Measurements from ENCODE around the gene TMEM43. TPM values are rescaled to one million over a fixed set of nuclear protein-coding genes. Genes with fewer than 3 reads are reported as not detected.

The TMEM43 gene
- total RNA-seq, 6 experiments from 2014 or later, result 73.3 to 90.8 (median 80.7) TPM

DNA sequence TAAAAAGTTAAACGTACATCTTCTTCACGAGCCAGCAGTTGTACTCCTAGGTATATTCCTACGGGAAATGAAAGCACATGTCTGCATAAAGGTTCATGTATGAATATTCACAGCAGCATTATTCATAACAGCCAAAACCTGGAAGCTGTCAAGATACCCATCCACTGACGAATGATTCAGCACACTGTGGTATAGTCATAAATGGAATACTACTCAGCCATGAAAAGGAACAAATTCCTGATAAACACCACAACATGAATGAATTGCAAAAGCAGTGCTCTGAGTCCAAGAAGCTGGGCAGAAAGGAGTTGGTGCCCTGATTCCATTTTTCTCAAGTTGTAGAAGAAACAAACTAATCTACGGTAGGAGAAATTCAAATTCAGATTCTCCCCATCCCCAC, 3.9 kb downstream of the TMEM43 start:
- H3K9me3 Mint-ChIP-seq, result no peaks in the 10 kb centered on the region
- H3K27me3 Mint-ChIP-seq (ENCODE audit: insufficient read depth), result peaks cover 7% of the 10 kb centered on the region
- peaks cover 37% of the 10 kb centered on the region for H3K4me1 Mint-ChIP-seq (ENCODE audit: low read depth)
- no peak overlapping the region for H3K4me3 Mint-ChIP-seq
- H3K36me3 Mint-ChIP-seq (ENCODE audit: low read depth), result peaks cover 58% of the 10 kb centered on the region
- no peak overlapping the region; the same call in 1 of the 2 replicates for H3K27ac Mint-ChIP-seq
- DNase-seq, result no peak
- TF ChIP-seq, protein P1, sequence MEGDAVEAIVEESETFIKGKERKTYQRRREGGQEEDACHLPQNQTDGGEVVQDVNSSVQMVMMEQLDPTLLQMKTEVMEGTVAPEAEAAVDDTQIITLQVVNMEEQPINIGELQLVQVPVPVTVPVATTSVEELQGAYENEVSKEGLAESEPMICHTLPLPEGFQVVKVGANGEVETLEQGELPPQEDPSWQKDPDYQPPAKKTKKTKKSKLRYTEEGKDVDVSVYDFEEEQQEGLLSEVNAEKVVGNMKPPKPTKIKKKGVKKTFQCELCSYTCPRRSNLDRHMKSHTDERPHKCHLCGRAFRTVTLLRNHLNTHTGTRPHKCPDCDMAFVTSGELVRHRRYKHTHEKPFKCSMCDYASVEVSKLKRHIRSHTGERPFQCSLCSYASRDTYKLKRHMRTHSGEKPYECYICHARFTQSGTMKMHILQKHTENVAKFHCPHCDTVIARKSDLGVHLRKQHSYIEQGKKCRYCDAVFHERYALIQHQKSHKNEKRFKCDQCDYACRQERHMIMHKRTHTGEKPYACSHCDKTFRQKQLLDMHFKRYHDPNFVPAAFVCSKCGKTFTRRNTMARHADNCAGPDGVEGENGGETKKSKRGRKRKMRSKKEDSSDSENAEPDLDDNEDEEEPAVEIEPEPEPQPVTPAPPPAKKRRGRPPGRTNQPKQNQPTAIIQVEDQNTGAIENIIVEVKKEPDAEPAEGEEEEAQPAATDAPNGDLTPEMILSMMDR (IDR thresholded peaks at IDR 0.05), result no peak

DNA sequence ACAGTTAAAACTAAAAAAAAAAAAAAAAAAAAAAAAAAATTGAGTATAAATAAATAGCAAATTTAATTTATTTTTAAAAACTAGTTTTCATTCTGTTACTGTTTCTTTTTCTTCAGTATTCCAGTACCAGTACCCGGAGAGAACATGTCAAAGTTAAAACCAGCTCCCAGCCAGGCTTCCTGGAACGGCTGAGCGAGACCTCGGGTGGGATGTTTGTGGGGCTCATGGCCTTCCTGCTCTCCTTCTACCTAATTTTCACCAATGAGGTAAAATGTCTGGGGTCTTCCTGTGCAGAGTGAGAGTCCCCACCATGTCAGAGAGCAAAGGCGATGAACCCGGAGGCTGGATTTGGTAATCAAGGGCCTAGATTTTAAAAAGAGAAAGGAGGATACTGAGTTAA, 4.4 kb downstream of the TMEM43 start:
- H3K9me3 Mint-ChIP-seq, result no peaks in the 10 kb centered on the region
- H3K36me3 Mint-ChIP-seq (ENCODE audit: low read depth), result peaks cover 64% of the 10 kb centered on the region
- no peak for DNase-seq
- TF ChIP-seq, protein P1 (IDR thresholded peaks at IDR 0.05), result no peak
- H3K27me3 Mint-ChIP-seq (ENCODE audit: insufficient read depth), result peaks cover 12% of the 10 kb centered on the region
- H3K27ac Mint-ChIP-seq, result no peak overlapping the region
- peaks cover 39% of the 10 kb centered on the region for H3K4me1 Mint-ChIP-seq (ENCODE audit: low read depth)
- H3K4me3 Mint-ChIP-seq, result no peak overlapping the region

DNA sequence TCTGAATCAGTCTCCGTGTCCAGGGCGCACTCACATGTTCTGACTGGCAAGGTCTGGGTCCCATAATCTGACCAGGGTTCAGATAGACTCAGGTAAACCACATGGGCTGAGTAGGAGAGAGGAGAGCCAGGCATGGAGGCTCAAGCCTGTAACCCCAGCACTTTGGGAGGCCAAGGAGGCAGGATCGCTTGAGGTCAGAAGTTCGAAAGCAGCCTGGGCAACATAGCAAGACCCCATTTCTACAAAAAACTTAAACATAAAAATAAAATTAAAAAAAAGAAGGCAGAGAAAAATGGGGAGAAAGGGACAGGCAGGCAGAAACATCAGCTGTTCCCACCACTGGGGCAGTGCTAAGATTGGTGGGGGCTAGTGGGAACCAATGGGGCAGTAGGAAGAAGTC, 5.4 kb downstream of the TMEM43 start:
- Mint-ChIP-seq H3K27ac (no peak overlapping the region; the same call in 1 of the 2 replicates), H3K4me1 (ENCODE audit: low read depth) (peaks cover 39% of the 10 kb centered on the region), H3K4me3 (no peak overlapping the region), H3K36me3 (ENCODE audit: low read depth) (peaks cover 64% of the 10 kb centered on the region), H3K27me3 (ENCODE audit: insufficient read depth) (peaks cover 13% of the 10 kb centered on the region), H3K9me3 (no peaks in the 10 kb centered on the region)
- TF ChIP-seq, protein P1 (IDR thresholded peaks at IDR 0.05), result no peak
- DNase-seq, result no peak

DNA sequence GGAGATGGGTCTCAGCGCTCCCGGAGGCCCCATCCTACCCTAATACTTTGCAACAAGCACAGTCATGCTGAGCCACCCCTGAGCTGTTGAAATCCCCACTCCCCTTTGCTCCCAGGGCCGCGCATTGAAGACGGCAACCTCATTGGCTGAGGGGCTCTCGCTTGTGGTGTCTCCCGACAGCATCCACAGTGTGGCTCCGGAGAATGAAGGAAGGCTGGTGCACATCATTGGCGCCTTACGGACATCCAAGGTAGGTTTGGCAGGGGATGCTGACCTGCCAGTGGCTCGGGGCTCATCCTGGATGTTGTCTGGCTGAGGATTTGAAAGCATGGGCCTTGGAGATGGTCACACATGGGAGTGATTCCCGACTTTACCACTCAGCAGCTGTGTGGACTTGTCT, 5.9 kb downstream of the TMEM43 start:
- TF ChIP-seq, protein P1 (IDR thresholded peaks at IDR 0.05), result no peak
- DNase-seq, result no peak
- H3K4me1 Mint-ChIP-seq (ENCODE audit: low read depth), result peaks cover 41% of the 10 kb centered on the region

DNA sequence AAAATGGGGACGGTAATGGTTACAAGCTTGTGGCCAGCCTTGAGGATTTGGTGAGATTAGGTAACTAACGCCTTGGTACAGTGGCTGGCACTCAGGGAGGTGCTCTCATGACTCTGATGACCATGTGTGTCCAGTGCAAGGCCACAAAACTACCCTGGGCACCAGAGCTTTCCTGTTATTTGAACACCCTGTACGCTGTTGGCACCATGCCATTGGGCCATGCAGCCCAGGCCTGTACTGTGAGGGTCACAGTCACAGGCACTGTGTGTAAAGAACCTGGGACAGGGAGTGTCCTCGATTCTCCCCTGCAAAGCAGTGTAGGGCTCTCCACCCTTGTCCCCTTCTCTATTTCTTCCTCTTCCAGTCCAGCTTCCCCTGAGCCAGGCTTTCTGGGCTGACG, 6.3 kb downstream of the TMEM43 start:
- Mint-ChIP-seq H3K9me3 (no peaks in the 10 kb centered on the region), H3K4me3 (no peak overlapping the region), H3K4me1 (ENCODE audit: low read depth) (peaks cover 41% of the 10 kb centered on the region), H3K36me3 (ENCODE audit: low read depth) (peaks cover 68% of the 10 kb centered on the region), H3K27me3 (ENCODE audit: insufficient read depth) (peaks cover 11% of the 10 kb centered on the region; the same call in 1 of the 2 replicates), H3K27ac (peak overlapping the region; percentile 41; the same call in 1 of the 2 replicates)
- DNase-seq, result no peak
- TF ChIP-seq, protein P1 (IDR thresholded peaks at IDR 0.05), result no peak

More for the DNA sequence above, 5.9 kb downstream of the TMEM43 start:
- H3K4me3 Mint-ChIP-seq, result no peak overlapping the region
- H3K36me3 Mint-ChIP-seq (ENCODE audit: low read depth), result peaks cover 64% of the 10 kb centered on the region
- peaks cover 11% of the 10 kb centered on the region; the same call in 1 of the 2 replicates for H3K27me3 Mint-ChIP-seq (ENCODE audit: insufficient read depth)
- H3K27ac Mint-ChIP-seq, result no peak overlapping the region
- H3K9me3 Mint-ChIP-seq, result no peaks in the 10 kb centered on the region

DNA sequence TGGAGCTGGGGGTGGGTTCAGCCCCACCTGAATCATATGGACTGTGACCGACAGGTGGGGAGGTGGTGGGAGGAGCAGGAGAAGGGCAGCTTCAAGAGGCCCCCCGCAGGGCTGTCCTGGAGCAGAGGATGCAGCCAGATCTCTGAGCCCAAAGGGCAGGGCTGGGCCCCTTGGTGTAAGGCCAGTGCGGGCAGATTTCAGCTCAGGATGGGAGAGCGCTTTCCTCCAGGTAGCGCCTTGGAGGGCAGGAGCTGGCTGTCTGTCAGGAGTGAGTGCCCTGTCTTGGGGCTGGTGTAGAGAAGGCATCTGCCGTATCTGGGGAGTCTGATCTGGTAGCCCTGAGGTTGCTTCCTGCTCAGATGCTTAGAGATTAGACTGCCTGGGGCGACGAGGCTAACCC, 7.3 kb downstream of the TMEM43 start:
- Mint-ChIP-seq H3K4me3 (no peak overlapping the region), H3K27ac (no peak overlapping the region), H3K9me3 (no peaks in the 10 kb centered on the region), H3K36me3 (ENCODE audit: low read depth) (peaks cover 67% of the 10 kb centered on the region), H3K27me3 (ENCODE audit: insufficient read depth) (peaks cover 11% of the 10 kb centered on the region; the same call in 1 of the 2 replicates), H3K4me1 (ENCODE audit: low read depth) (peaks cover 41% of the 10 kb centered on the region)
- DNase-seq, result no peak
- TF ChIP-seq, protein P1 (IDR thresholded peaks at IDR 0.05), result no peak
